Measurements from ENCODE around the gene IFT172. TPM values are rescaled to one million over a fixed set of nuclear protein-coding genes. Genes with fewer than 3 reads are reported as not detected.

Gene IFT172
- total and polyA plus RNA-seq, 2 donors (not counting 1 experiment from before 2014, with no cell fraction given), result 21.4 to 33.3 TPM

DNA sequence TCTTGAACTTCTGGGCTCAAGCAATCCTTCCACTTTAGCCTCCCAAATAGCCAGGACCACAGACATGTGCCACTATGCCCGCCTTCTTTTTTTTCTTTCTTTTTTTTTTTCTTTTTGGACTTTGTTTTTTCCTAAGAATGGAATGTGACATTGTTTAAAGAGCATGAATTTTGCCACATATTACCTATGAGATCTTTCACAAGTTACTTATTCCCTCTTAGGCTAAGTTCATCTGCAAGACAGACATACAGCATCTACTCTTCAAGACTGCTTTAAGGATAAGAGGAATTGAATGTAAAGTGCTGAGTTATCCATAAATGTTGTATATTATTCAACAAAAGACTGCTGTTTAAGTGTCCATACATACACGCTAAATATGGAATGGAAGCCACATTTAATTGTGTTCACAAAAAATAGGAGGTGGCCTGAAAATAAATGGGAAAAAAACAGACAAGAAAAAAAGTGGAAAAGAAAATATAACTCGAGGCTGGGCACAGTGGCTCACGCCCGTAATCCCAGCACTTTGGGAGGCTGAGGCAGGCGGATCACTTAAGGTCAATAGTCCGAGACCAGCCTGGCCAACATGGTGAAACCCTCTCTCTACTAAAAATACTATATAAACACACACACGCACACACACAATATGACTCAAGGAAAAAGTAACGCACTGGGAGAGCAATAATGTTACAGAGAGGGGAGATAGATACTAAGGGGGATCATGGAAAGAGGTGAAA lies 77.0 kb downstream of the IFT172 start:
- intact Hi-C loops (cut with micrococcal nuclease), result no loop called here
- H3K4me1 Mint-ChIP-seq, result peaks cover 17% of the 10 kb centered on the region
- Histone ChIP-seq H3K36me3 (replicated peaks in 1 of 2; ENCODE audit: control extremely low read depth in 1 of 2, control insufficient read depth in 1 of 2, extremely low read depth in 1 of 2, insufficient read depth in 2 of 2, low read length in 1 of 2) (peaks cover 0 to under 1% of the 10 kb centered on the region in 2 experiments), H3K9me3 (ENCODE audit: control extremely low read depth in 1 of 3, control insufficient read depth in 2 of 3, insufficient read depth in 1 of 3, low read length in 2 of 3) (no peaks in the 10 kb centered on the region), H3K4me1 (ENCODE audit: control insufficient read depth in 2 of 2, insufficient read depth in 2 of 2, low read length in 2 of 2) (peaks cover 11 to 19% of the 10 kb centered on the region in 2 donors), H3K4me3 (ENCODE audit: control extremely low read depth in 1 of 5, extremely low read depth in 1 of 5, insufficient read depth in 1 of 5, low read depth in 2 of 5, low read length in 4 of 5) (no peak overlapping the region), H3K4me2 (replicated peaks; ENCODE audit: low read depth, low read length, poor library complexity, severe bottlenecking) (no peak overlapping the region), H2AFZ (ENCODE audit: insufficient read depth, low read depth, low read length, poor library complexity, severe bottlenecking) (no peak overlapping the region), H3K79me2 (ENCODE audit: control insufficient read depth, insufficient read depth, low read length) (peaks cover 23% of the 10 kb centered on the region), H4K20me1 (ENCODE audit: control insufficient read depth, insufficient read depth, low read length, poor library complexity, severe bottlenecking) (peaks cover 3% of the 10 kb centered on the region), H3K27ac (ENCODE audit: low read length in 2 of 2) (no peak overlapping the region), H3K27me3 (replicated peaks in 1 of 4; ENCODE audit: control extremely low read depth in 1 of 4, control insufficient read depth in 3 of 4, insufficient read depth in 4 of 4, low read length in 3 of 4) (no peaks in the 10 kb centered on the region), H3K9ac (ENCODE audit: low read length) (no peak overlapping the region)
- WGBS (ENCODE audit: insufficient coverage), result no CpG with 5 or more reads among the region's 9 CpGs
- POLR2A ChIA-PET, result no interaction called here
- H3K27ac Mint-ChIP-seq, result no peak overlapping the region
- H3K27me3 Mint-ChIP-seq, result peaks cover 15% of the 10 kb centered on the region
- DNase-seq, result no peak
- TF ChIP-seq EZH2 (IDR thresholded peaks at IDR 0.05; ENCODE audit: borderline replicate concordance, insufficient read depth, low read depth, low read length, poor library complexity, severe bottlenecking), result no peak
- TF ChIP-seq, protein P1, sequence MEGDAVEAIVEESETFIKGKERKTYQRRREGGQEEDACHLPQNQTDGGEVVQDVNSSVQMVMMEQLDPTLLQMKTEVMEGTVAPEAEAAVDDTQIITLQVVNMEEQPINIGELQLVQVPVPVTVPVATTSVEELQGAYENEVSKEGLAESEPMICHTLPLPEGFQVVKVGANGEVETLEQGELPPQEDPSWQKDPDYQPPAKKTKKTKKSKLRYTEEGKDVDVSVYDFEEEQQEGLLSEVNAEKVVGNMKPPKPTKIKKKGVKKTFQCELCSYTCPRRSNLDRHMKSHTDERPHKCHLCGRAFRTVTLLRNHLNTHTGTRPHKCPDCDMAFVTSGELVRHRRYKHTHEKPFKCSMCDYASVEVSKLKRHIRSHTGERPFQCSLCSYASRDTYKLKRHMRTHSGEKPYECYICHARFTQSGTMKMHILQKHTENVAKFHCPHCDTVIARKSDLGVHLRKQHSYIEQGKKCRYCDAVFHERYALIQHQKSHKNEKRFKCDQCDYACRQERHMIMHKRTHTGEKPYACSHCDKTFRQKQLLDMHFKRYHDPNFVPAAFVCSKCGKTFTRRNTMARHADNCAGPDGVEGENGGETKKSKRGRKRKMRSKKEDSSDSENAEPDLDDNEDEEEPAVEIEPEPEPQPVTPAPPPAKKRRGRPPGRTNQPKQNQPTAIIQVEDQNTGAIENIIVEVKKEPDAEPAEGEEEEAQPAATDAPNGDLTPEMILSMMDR (IDR thresholded peaks at IDR 0.05), result no peak
- H3K4me3 Mint-ChIP-seq, result no peak overlapping the region
- CTCF ChIA-PET, result no interaction called here
- no peaks in the 10 kb centered on the region for H3K9me3 Mint-ChIP-seq (ENCODE audit: insufficient read depth)
- no peak for ATAC-seq (ENCODE audit: low read depth)

Data from B cell (primary cell).